Loucy (cell line): ENCODE results near the gene SYNPR.

ENCODE experiments used
- H2AFZ ChIP-seq: fragments of 200-600 bp; sonication (generic); 2 replicates; pipeline ENCODE4 v1.6.0; 2016; ENCODE audit warnings: antibody characterized with exemption, mild to moderate bottlenecking, low read length, moderate library complexity
- H3F3A ChIP-seq: fragments of 200-600 bp; 2 replicates; pipeline ENCODE4 v1.6.0; 2016; ENCODE audit warnings: antibody characterized with exemption, low read depth, mild to moderate bottlenecking
- H3K27me3 ChIP-seq: fragments of 200-600 bp; sonication (generic); 2 replicates; pipeline ENCODE4 v1.6.1; 2014; ENCODE audit warnings: low read length, mild to moderate bottlenecking; ENCODE audit not compliant: insufficient read depth, poor library complexity, severe bottlenecking
- H3K36me3 ChIP-seq: fragments of 200-600 bp; sonication (generic); 2 replicates; pipeline ENCODE4 v1.6.1; 2016; ENCODE audit warnings: low read length; ENCODE audit not compliant: insufficient read depth
- H3K4me1 ChIP-seq: fragments of 200-600 bp; sonication (generic); 2 replicates; pipeline ENCODE4 v1.5.1; 2014; ENCODE audit warnings: low read length, mild to moderate bottlenecking; ENCODE audit not compliant: insufficient read depth, poor library complexity, severe bottlenecking
- H3K4me2 ChIP-seq: fragments of 200-600 bp; sonication (generic); 2 replicates; pipeline ENCODE4 v1.6.0; 2014; ENCODE audit warnings: antibody characterized with exemption, low read length, low read depth, mild to moderate bottlenecking; ENCODE audit not compliant: poor library complexity, severe bottlenecking
- H3K4me3 ChIP-seq: fragments of 200-600 bp; sonication (generic); 2 replicates; pipeline ENCODE4 v1.5.1; 2014; ENCODE audit warnings: low read length, mild to moderate bottlenecking, mixed read lengths; ENCODE audit not compliant: poor library complexity, severe bottlenecking
- H3K79me2 ChIP-seq: fragments of 200-600 bp; sonication (generic); 2 replicates; pipeline ENCODE4 v1.6.1; 2014; ENCODE audit warnings: low read length; ENCODE audit not compliant: insufficient read depth
- H3K9ac ChIP-seq: fragments of 200-600 bp; sonication (generic); 2 replicates; pipeline ENCODE4 v1.6.0; 2014; ENCODE audit warnings: mild to moderate bottlenecking, low read depth, low read length, moderate library complexity; ENCODE audit not compliant: poor library complexity, severe bottlenecking
- H3K9me2 ChIP-seq: fragments of 200-600 bp; sonication (generic); replicated peaks from 2 replicates; pipeline ENCODE4 v1.6.1; 2016; ENCODE audit warnings: low read depth, low read length, mixed read lengths
- H3K9me3 ChIP-seq: fragments of 200-600 bp; sonication (generic); 2 replicates; pipeline ENCODE4 v1.6.1; 2014; ENCODE audit warnings: mild to moderate bottlenecking, antibody characterized with exemption, low read length, low read depth; ENCODE audit not compliant: insufficient read depth
- H4K20me1 ChIP-seq: fragments of 200-600 bp; sonication (generic); 2 replicates; pipeline ENCODE4 v1.6.0; 2014; ENCODE audit warnings: antibody characterized with exemption, low read length, mild to moderate bottlenecking; ENCODE audit not compliant: insufficient read depth, poor library complexity, severe bottlenecking
- CTCF ChIP-seq: fragments of 200-600 bp; sonication (generic); conservative IDR thresholded peaks from 2 replicates; pipeline ENCODE4 v1.5.1; 2014; ENCODE audit warnings: mild to moderate bottlenecking, antibody characterized with exemption, low read length
- EZH2phosphoT487 ChIP-seq: fragments of 200-600 bp; IDR thresholded peaks from 2 replicates; pipeline ENCODE4 v1.6.1; 2018; ENCODE audit warnings: antibody characterized with exemption, mild to moderate bottlenecking, moderate library complexity, borderline replicate concordance

The SYNPR gene

GRCh38 chr3:63304421-63304820 is 26.3 kb downstream of the SYNPR start:
- no peaks in the 10 kb centered on the region for H3K27me3 ChIP-seq
- H2AFZ ChIP-seq, result no peak overlapping the region
- H3K4me2 ChIP-seq, result no peak overlapping the region
- no peak overlapping the region for H3K9ac ChIP-seq
- no peaks in the 10 kb centered on the region for H3F3A ChIP-seq
- H3K79me2 ChIP-seq, result no peaks in the 10 kb centered on the region
- H3K36me3 ChIP-seq, result no peaks in the 10 kb centered on the region
- H3K9me3 ChIP-seq, result no peaks in the 10 kb centered on the region
- no peak for TF ChIP-seq CTCF
- TF ChIP-seq EZH2phosphoT487, result no peak
- H3K9me2 ChIP-seq, result no peaks in the 10 kb centered on the region
- H3K4me3 ChIP-seq, result no peak overlapping the region
- no peaks in the 10 kb centered on the region for H3K4me1 ChIP-seq
- no peaks in the 10 kb centered on the region for H4K20me1 ChIP-seq

GRCh38 chr3:63308072-63308471 is 30.0 kb downstream of the SYNPR start:
- H3K27me3 ChIP-seq, result no peaks in the 10 kb centered on the region

GRCh38 chr3:63309768-63310167 is 31.7 kb downstream of the SYNPR start:
- no peaks in the 10 kb centered on the region for H3F3A ChIP-seq
- no peak overlapping the region for H3K4me2 ChIP-seq
- H3K4me1 ChIP-seq, result no peaks in the 10 kb centered on the region
- no peaks in the 10 kb centered on the region for H3K9me2 ChIP-seq
- H3K9me3 ChIP-seq, result no peaks in the 10 kb centered on the region
- no peaks in the 10 kb centered on the region for H3K79me2 ChIP-seq
- no peak overlapping the region for H3K9ac ChIP-seq
- H2AFZ ChIP-seq, result no peak overlapping the region
- H3K27me3 ChIP-seq, result no peaks in the 10 kb centered on the region
- no peaks in the 10 kb centered on the region for H4K20me1 ChIP-seq
- TF ChIP-seq EZH2phosphoT487 (no peak), CTCF (no peak)
- no peaks in the 10 kb centered on the region for H3K36me3 ChIP-seq
- no peak overlapping the region for H3K4me3 ChIP-seq

More at GRCh38 chr3:63308072-63308471, 30.0 kb downstream of the SYNPR start:
- Histone ChIP-seq H3K9me2 (no peaks in the 10 kb centered on the region), H3K4me2 (no peak overlapping the region), H3K9ac (no peak overlapping the region), H3F3A (no peaks in the 10 kb centered on the region), H3K9me3 (no peaks in the 10 kb centered on the region), H3K79me2 (no peaks in the 10 kb centered on the region), H4K20me1 (no peaks in the 10 kb centered on the region), H2AFZ (no peak overlapping the region), H3K4me1 (no peaks in the 10 kb centered on the region), H3K36me3 (no peaks in the 10 kb centered on the region), H3K4me3 (no peak overlapping the region)
- TF ChIP-seq CTCF, result no peak
- no peak for TF ChIP-seq EZH2phosphoT487
